Liver (tissue), 3 donors: ENCODE data around the gene COL8A1.

Experiments
- CTCF ChIP-seq: fragments of 150-350 bp; IDR thresholded peaks from 2 replicates; pipeline ENCODE4 v1.5.1; 2017; ENCODE audit warnings: improper control_type of control experiment, low read depth, low read length; ENCODE audit not compliant: missing input control
- JUND ChIP-seq, 2 donors: IDR thresholded peaks; 2 replicates each; pipeline ENCODE4 v1.6.1; 2016; ENCODE audit warnings: antibody characterized with exemption in 2 of 2
- RAD21 ChIP-seq, 2 donors: IDR thresholded peaks; 2 replicates each; pipeline ENCODE4 v1.6.1; 2016; ENCODE audit warnings: antibody characterized with exemption in 2 of 2, mild to moderate bottlenecking in 2 of 2
- RXRA ChIP-seq, 2 donors: IDR thresholded peaks; 2 replicates each; pipeline ENCODE4 v1.6.1; 2017 to 2018; ENCODE audit warnings: antibody characterized with exemption in 2 of 2, mild to moderate bottlenecking in 1 of 2
- TAF1 ChIP-seq: conservative IDR thresholded peaks from 2 replicates; pipeline ENCODE4 v1.6.1; 2016; ENCODE audit warnings: antibody characterized with exemption, mild to moderate bottlenecking
- donor health status: healthy.
- donor health status: healthy.

GRCh38 chr3:99674086-99674789 lies 35.8 kb downstream of the COL8A1 start:
- TF ChIP-seq CTCF: no peak
- no peak for TF ChIP-seq TAF1
- no peak for TF ChIP-seq JUND (IDR thresholded peaks at IDR 0.05)
- TF ChIP-seq RXRA (IDR thresholded peaks at IDR 0.05): no peak
- TF ChIP-seq RAD21 (IDR thresholded peaks at IDR 0.05): no peak
